K562 (cell line): ENCODE measurements around the gene IQUB. TPM values are rescaled to one million over a fixed set of nuclear protein-coding genes. Genes with fewer than 3 reads are reported as not detected.
"Not testable (repeated sequence)": the region's sequence is repeated elsewhere in the genome, so short reads cannot be mapped to it uniquely, and the experiment has no call there.

ENCODE experiments used
- ATAC-seq: fragments of 200-7000 bp; cut with Tn5 transposase; 3 replicates; pipeline ENCODE4 v1.9.1; 2020; ENCODE audit warnings: moderate library complexity
- BruUV-seq: library from RNA; stranded (reverse); fragments of 400-500 nt; replicated peaks from 2 replicates; lab custom pipeline; 2021; lab: Mats Ljungman, UMichigan
- CTCF ChIA-PET: fragments of 300-600 bp; formaldehyde crosslinking; extraction: SDS; loops from one replicate; lab custom pipeline; 2021; ENCODE audit warnings: low intra/inter-chr PET ratio; lab: Yijun Ruan, JAX
- POLR2A ChIA-PET: fragments of 300-600, 350-650 bp; sonication (Branson Sonifier 250); formaldehyde crosslinking; extraction: SDS; loops from one replicate; lab custom pipeline; 2021; ENCODE audit warnings: antibody characterized with exemption, inconsistent platforms; lab: Yijun Ruan, JAX
- DNase-seq, 4 experiments: peaks; one replicate each; pipeline versions ENCODE4 v3.0.0 to v3.0.0-alpha.2; 2011 to 2018; ENCODE audit warnings: low spot score in 3 of 4, mixed read lengths in 3 of 4; ENCODE audit errors: extremely low read depth in 1 of 4
- FAIRE-seq: peaks from 2 replicates; lab custom pipeline; 2011; peaks lifted over from hg19 to GRCh38; lab: Jason Lieb, UNC
- H2AFZ ChIP-seq: 2 replicates; pipeline ENCODE4 v1.6.0; 2011; ENCODE audit warnings: low read depth, low read length, control low read depth, inconsistent platforms
- H3K27ac ChIP-seq: fragments of 200-600 bp; 3 replicates; pipeline ENCODE4 v1.8.0; 2011; ENCODE audit warnings: low read depth, mild to moderate bottlenecking, control low read depth, inconsistent platforms, low read length, moderate library complexity, mixed read lengths; ENCODE audit errors: extremely low read depth
- H3K27me3 ChIP-seq, 2 experiments: fragments of 300-600 bp in 1 of 2; 2 replicates in 1 of 2; 3 replicates in 1 of 2; pipeline versions ENCODE4 v1.6.0 to v1.8.0; 2011; ENCODE audit warnings: inconsistent platforms in 2 of 2, low read length in 2 of 2, mild to moderate bottlenecking in 1 of 2, mixed read lengths in 1 of 2, moderate library complexity in 1 of 2; ENCODE audit not compliant: control insufficient read depth in 2 of 2, insufficient read depth in 2 of 2
- H3K36me3 ChIP-seq: fragments of 300-600 bp; 3 replicates; pipeline ENCODE4 v1.8.0; 2011; ENCODE audit warnings: mild to moderate bottlenecking, low read length, inconsistent platforms; ENCODE audit not compliant: control insufficient read depth, insufficient read depth
- H3K4me1 ChIP-seq, 2 experiments: fragments of 200-600 bp in 1 of 2; replicated peaks in 1 of 2; 2 replicates in 1 of 2; 3 replicates in 1 of 2; pipeline versions ENCODE4 v1.5.1 to v1.8.0; 2011; ENCODE audit warnings: inconsistent platforms in 2 of 2, low read length in 2 of 2, mild to moderate bottlenecking in 1 of 2, mixed read lengths in 1 of 2, moderate library complexity in 1 of 2; ENCODE audit not compliant: control insufficient read depth in 2 of 2, insufficient read depth in 2 of 2
- H3K4me2 ChIP-seq: 2 replicates; pipeline ENCODE4 v1.6.1; 2011; ENCODE audit warnings: low read length, control low read depth, inconsistent platforms, mixed read lengths; ENCODE audit not compliant: insufficient read depth
- H3K4me3 ChIP-seq: fragments of 200-600 bp; sonication (generic), shearing (Covaris generic); 2 replicates; pipeline ENCODE4 v1.5.1; 2016; ENCODE audit warnings: control low read depth, inconsistent platforms
- H3K79me2 ChIP-seq: fragments of 200-600 bp; 3 replicates; pipeline ENCODE4 v1.8.0; 2011; ENCODE audit warnings: low read length, inconsistent platforms; ENCODE audit not compliant: control insufficient read depth, insufficient read depth
- H3K9ac ChIP-seq, 2 experiments: 2 replicates each; pipeline versions ENCODE4 v1.6.0 to v1.6.1; 2011; ENCODE audit warnings: low read depth in 2 of 2, low read length in 2 of 2, control low read depth in 1 of 2, inconsistent platforms in 1 of 2, mild to moderate bottlenecking in 1 of 2, mixed read lengths in 1 of 2; ENCODE audit not compliant: insufficient read depth in 1 of 2
- H3K9me1 ChIP-seq: one replicate; pipeline ENCODE4 v1.6.0; 2011; ENCODE audit warnings: inconsistent platforms, mild to moderate bottlenecking, low read length, moderate library complexity; ENCODE audit not compliant: control insufficient read depth, insufficient read depth
- H3K9me3 ChIP-seq: replicated peaks from 2 replicates; pipeline ENCODE4 v1.5.1; 2011; ENCODE audit warnings: low read depth, low read length, inconsistent platforms; ENCODE audit not compliant: control insufficient read depth, insufficient read depth
- H4K20me1 ChIP-seq: replicated peaks from 2 replicates; pipeline ENCODE4 v1.6.1; 2011; ENCODE audit warnings: low read length, inconsistent platforms, mixed read lengths; ENCODE audit not compliant: control insufficient read depth, insufficient read depth
- ILF3 ChIP-seq: fragments of 450-650 bp; IDR thresholded peaks from 2 replicates; pipeline ENCODE4 v1.6.1; 2018; ENCODE audit warnings: antibody characterized with exemption, mild to moderate bottlenecking, moderate library complexity, borderline replicate concordance
- MAFG ChIP-seq: fragments of 450-650 bp; conservative IDR thresholded peaks from 2 replicates; pipeline ENCODE4 v1.6.1; 2016; ENCODE audit warnings: missing genetic modification characterization, missing compliant biosample characterization
- ZNF146 ChIP-seq: IDR thresholded peaks from one replicate; pipeline ENCODE4 v1.6.1; 2018; ENCODE audit warnings: missing compliant biosample characterization; ENCODE audit not compliant: unreplicated experiment
- ZNF316 ChIP-seq: fragments of 450-650 bp; IDR thresholded peaks from 2 replicates; pipeline ENCODE4 v1.6.1; 2016
- ZSCAN32 ChIP-seq: fragments of 450-650 bp; formaldehyde crosslinking; IDR thresholded peaks from 2 replicates; pipeline ENCODE4 v1.4.0; 2020; ENCODE audit warnings: mild to moderate bottlenecking, moderate library complexity
- WGBS: fragments of 100-300 bp; shearing (Covaris generic); methylation state at CpG from one replicate; pipeline ENCODE4 v1.1.6; 2016; ENCODE audit warnings: low coverage, mixed read lengths; ENCODE audit not compliant: insufficient coverage; ENCODE audit errors: missing lambda C conversion rate; 5-methylcytosine and 5-hydroxymethylcytosine counted together
- in situ Hi-C: fragments of 300-500 bp; cut with MboI; formaldehyde crosslinking; loops from 4 replicates; pipeline ENCODE4 v1.15.0; 2018; ENCODE audit warnings: inconsistent platforms, mixed read lengths
- intact Hi-C: fragments of 100-400 bp; cut with micrococcal nuclease; formaldehyde crosslinking; loops from 2 replicates; pipeline ENCODE4 v1.14.2; 2022
- polyA plus RNA-seq, 8 experiments: library from polyadenylated mRNA; depleted of rRNA in 4 of 8; stranded (reverse) in 5 of 8; unstranded in 3 of 8; fragments of >200 nt; fragmentation: Nextera tagmentation in 2 of 8; fragmentation: Illumina TruSeq in 1 of 8; extraction: Ambion mirVana in 2 of 8; extraction: Trizol in 1 of 8; gene quantifications; 2 replicates each; pipeline versions ENCODE4 v1.2.1 to v1.2.3, GENCODE V29; 2011 to 2014; ENCODE audit warnings: inconsistent platforms in 1 of 8, missing spikeins in 1 of 8
- total RNA-seq, 7 experiments: library from RNA; depleted of rRNA in 6 of 7; stranded (reverse); fragments of >200 nt in 6 of 7; fragmentation: Illumina TruSeq in 2 of 7; extraction: Trizol in 2 of 7; gene quantifications; 2 replicates each; pipeline versions ENCODE4 v1.2.1 to v1.2.3, GENCODE V29; 2011 to 2021; ENCODE audit warnings: low replicate concordance in 1 of 7

The IQUB gene
- total and polyA plus RNA-seq, 9 of the 15 experiments (the other 6 are each of a cell fraction or from before 2014, with no cell fraction given) = 0.62 to 2.6 (median 1.4) TPM

- ChIA-PET CTCF (no interaction called here), POLR2A (interaction anchor here (0.6 kb wide), 1 partner anchor 574 kb away, joined by 3 read pairs; no protein-coding TSS in a partner anchor)
- no peaks in the 10 kb centered on the region; a peak in 1 of 5 replicates for H3K27me3 ChIP-seq
- no peaks in the 10 kb centered on the region; a peak in 1 of 5 replicates for H3K4me1 ChIP-seq
- WGBS = 2% methylated on average over 3 of the region's 3 CpGs
- H2AFZ ChIP-seq = no peak overlapping the region
- H3K9me1 ChIP-seq = no peaks in the 10 kb centered on the region
- H3K9ac ChIP-seq = no peak overlapping the region
- intact Hi-C loops (no loop called here), in situ Hi-C loops (no loop called here)
- no peak overlapping the region for H3K27ac ChIP-seq
- H3K36me3 ChIP-seq = no peaks in the 10 kb centered on the region
- no peak overlapping the region for H3K4me2 ChIP-seq
- no peaks in the 10 kb centered on the region for H4K20me1 ChIP-seq
- no peak overlapping the region for H3K4me3 ChIP-seq
- no peaks in the 10 kb centered on the region for H3K9me3 ChIP-seq
- BruUV-seq = no TSS peak
- no peaks in the 10 kb centered on the region for H3K79me2 ChIP-seq
- ATAC-seq = peak; percentile 65
- FAIRE-seq = no peak
- DNase-seq = no peak
- TF ChIP-seq ZNF316 (0 out of 2 replicates have a peak, but pooled peaks have one; percentile 14), MAFG (tag) (0 out of 2 replicates have a peak, but pooled peaks have one; percentile 16), ZSCAN32 (CRISPR knock-in tag) (no peak), ILF3 (no peak)
Measured at GRCh38 chr7:123480107-123480506, 54.3 kb downstream of the IQUB start.

- POLR2A ChIA-PET, H3K27me3 ChIP-seq, H3K27ac ChIP-seq, H2AFZ ChIP-seq, intact Hi-C loops, H3K36me3 ChIP-seq, H3K4me2 ChIP-seq, FAIRE-seq, H3K9me1 ChIP-seq, H3K9me3 ChIP-seq, H4K20me1 ChIP-seq, H3K79me2 ChIP-seq, H3K9ac ChIP-seq, ATAC-seq, DNase-seq, BruUV-seq, H3K4me1 ChIP-seq, CTCF ChIA-PET, in situ Hi-C loops, H3K4me3 ChIP-seq: not testable (repeated sequence)
- TF ChIP-seq ZNF146 (CRISPR knock-in tag) = peak; percentile 95
- whole genome bisulfite sequencing = 0% methylated on average over 1 of the region's 1 CpG
Measured at GRCh38 chr7:123478056-123478455, 56.3 kb downstream of the IQUB start.
